Effector CD8-positive, alpha-beta T cell (primary cell): Measurements from ENCODE around the gene HKDC1.
"Not testable (repeated sequence)": the region's sequence is repeated elsewhere in the genome, so short reads cannot be mapped to it uniquely, and the experiment has no call there.

Experiments used
- DNase-seq: peaks from one replicate; lab custom pipeline; 2025; lab: John Stamatoyannopoulos, UW
- total RNA-seq, 4 experiments: gene quantifications; one replicate each; lab custom pipeline; 2026; lab: John Stamatoyannopoulos, UW

The HKDC1 gene
- 0 to 4.3 (median 0.80) reads per million in 4 experiments for total RNA-seq

GRCh38 chr10:69220041-69220451 lies at the start of gene HKDC1:
TSS of gene HKDC1 (plus strand) at chr10:69220332. CDS start at chr10:69220436, 104 bp downstream.
- DNase-seq: no peak

GRCh38 chr10:69172241-69172982 lies 47.7 kb upstream of the HKDC1 start:
- DNase-seq: no peak

- not testable (repeated sequence) for DNase-seq
Observed at GRCh38 chr10:69175326-69175725, 44.8 kb upstream of the HKDC1 start.

GRCh38 chr10:69176823-69177222 lies 43.3 kb upstream of the HKDC1 start:
- no peak for DNase-seq

- no peak for DNase-seq
Observed at GRCh38 chr10:69179089-69179742, 40.9 kb upstream of the HKDC1 start.

GRCh38 chr10:69179743-69180524 lies 40.2 kb upstream of the HKDC1 start, which contains the start of gene SUPV3L1:
TSS of gene SUPV3L1 (plus strand) at chr10:69180234. CDS start at chr10:69180292, 58 bp downstream.
- peak; percentile 75 for DNase-seq

GRCh38 chr10:69180525-69181204 lies 39.5 kb upstream of the HKDC1 start:
- no peak for DNase-seq

GRCh38 chr10:69181433-69181832 lies 38.7 kb upstream of the HKDC1 start:
- DNase-seq: no peak

- no peak for DNase-seq
Observed at GRCh38 chr10:69182005-69182404, 38.1 kb upstream of the HKDC1 start.

- DNase-seq: no peak
Observed at GRCh38 chr10:69186524-69186923, 33.6 kb upstream of the HKDC1 start.

- DNase-seq: no peak
Observed at GRCh38 chr10:69201045-69201444, 19.1 kb upstream of the HKDC1 start.

GRCh38 chr10:69202332-69202731 lies 17.8 kb upstream of the HKDC1 start:
- no peak for DNase-seq

GRCh38 chr10:69208761-69209160 lies 11.4 kb upstream of the HKDC1 start:
- DNase-seq: no peak

GRCh38 chr10:69209787-69210484 lies 10.2 kb upstream of the HKDC1 start:
- DNase-seq: no peak

GRCh38 chr10:69211104-69211503 lies 9.0 kb upstream of the HKDC1 start:
- DNase-seq: no peak

- DNase-seq: no peak
Observed at GRCh38 chr10:69211524-69211923, 8.6 kb upstream of the HKDC1 start.

- DNase-seq: no peak
Observed at GRCh38 chr10:69213591-69214311, 6.4 kb upstream of the HKDC1 start.

- no peak for DNase-seq
Observed at GRCh38 chr10:69214666-69215131, 5.4 kb upstream of the HKDC1 start.

GRCh38 chr10:69215405-69216171 lies 4.5 kb upstream of the HKDC1 start:
- DNase-seq: no peak
